Measurements from ENCODE around the gene SLC15A1.
A peak's percentile ranks its signal among the peaks of the same experiment; 100 is the strongest.

Gene SLC15A1, protein sequence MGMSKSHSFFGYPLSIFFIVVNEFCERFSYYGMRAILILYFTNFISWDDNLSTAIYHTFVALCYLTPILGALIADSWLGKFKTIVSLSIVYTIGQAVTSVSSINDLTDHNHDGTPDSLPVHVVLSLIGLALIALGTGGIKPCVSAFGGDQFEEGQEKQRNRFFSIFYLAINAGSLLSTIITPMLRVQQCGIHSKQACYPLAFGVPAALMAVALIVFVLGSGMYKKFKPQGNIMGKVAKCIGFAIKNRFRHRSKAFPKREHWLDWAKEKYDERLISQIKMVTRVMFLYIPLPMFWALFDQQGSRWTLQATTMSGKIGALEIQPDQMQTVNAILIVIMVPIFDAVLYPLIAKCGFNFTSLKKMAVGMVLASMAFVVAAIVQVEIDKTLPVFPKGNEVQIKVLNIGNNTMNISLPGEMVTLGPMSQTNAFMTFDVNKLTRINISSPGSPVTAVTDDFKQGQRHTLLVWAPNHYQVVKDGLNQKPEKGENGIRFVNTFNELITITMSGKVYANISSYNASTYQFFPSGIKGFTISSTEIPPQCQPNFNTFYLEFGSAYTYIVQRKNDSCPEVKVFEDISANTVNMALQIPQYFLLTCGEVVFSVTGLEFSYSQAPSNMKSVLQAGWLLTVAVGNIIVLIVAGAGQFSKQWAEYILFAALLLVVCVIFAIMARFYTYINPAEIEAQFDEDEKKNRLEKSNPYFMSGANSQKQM

GRCh38 chr13:98752467-98753290 lies at the start of gene SLC15A1:
Gene SLC15A1 (minus strand): TSS chr13:98752672. CDS start chr13:98752598, 74 bp downstream.
- DNase-seq (ENCODE audit: low read depth), result no peak
- H3K4me3 ChIP-seq (ENCODE audit: low read length), result peak within 1 kb of the TSS; percentile 9; the same call in 1 of the 2 replicates
- TF ChIP-seq CTCF (conservative IDR thresholded peaks at IDR 0.05; ENCODE audit: low read length), result no peak

- no peak for TF ChIP-seq CTCF (conservative IDR thresholded peaks at IDR 0.05; ENCODE audit: low read length)
- no peak for DNase-seq (ENCODE audit: low read depth)
- H3K4me3 ChIP-seq (ENCODE audit: low read length), result no peak overlapping the region
Measured at GRCh38 chr13:98801626-98802418, 49.4 kb upstream of the SLC15A1 start.

DNA sequence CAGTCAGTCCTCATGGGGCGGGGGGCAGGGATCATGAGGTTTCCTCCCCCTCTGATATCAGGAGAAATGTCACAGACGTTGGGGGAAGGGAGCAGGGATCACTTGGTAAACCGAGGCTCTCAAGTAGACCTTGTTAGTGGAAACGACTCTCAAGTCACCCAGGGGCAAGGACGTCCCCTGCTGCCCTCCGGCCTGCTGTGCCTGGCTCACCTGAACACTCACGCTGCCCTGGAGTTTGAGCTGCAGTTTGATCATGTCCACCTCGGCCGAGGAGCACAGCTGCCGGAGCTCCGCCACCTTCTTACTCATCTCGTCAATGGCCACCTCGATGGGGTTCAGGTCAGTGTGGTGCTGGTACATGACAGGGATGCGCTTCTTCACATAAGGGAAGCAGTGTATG lies 47.6 kb upstream of the SLC15A1 start:
- no peak overlapping the region for H3K4me3 ChIP-seq (ENCODE audit: low read length)
- no peak for TF ChIP-seq CTCF (conservative IDR thresholded peaks at IDR 0.05; ENCODE audit: low read length)
- no peak for DNase-seq (ENCODE audit: low read depth)

- no peak overlapping the region for H3K4me3 ChIP-seq (ENCODE audit: low read length)
- TF ChIP-seq CTCF (conservative IDR thresholded peaks at IDR 0.05; ENCODE audit: low read length), result no peak
- peak; percentile 94 for DNase-seq (ENCODE audit: low read depth)
Measured at GRCh38 chr13:98798849-98799645, 46.6 kb upstream of the SLC15A1 start.

GRCh38 chr13:98797456-98797855 lies 45.0 kb upstream of the SLC15A1 start:
- no peak for DNase-seq (ENCODE audit: low read depth)
- H3K4me3 ChIP-seq (ENCODE audit: low read length), result no peak overlapping the region
- no peak for TF ChIP-seq CTCF (conservative IDR thresholded peaks at IDR 0.05; ENCODE audit: low read length)

GRCh38 chr13:98796798-98797197 lies 44.3 kb upstream of the SLC15A1 start:
- no peak for DNase-seq (ENCODE audit: low read depth)
- H3K4me3 ChIP-seq (ENCODE audit: low read length), result no peak overlapping the region
- no peak for TF ChIP-seq CTCF (conservative IDR thresholded peaks at IDR 0.05; ENCODE audit: low read length)
